Endometrial microvascular endothelial cells (primary cell): ENCODE data around the gene CENPX. TPM values are rescaled to one million over a fixed set of nuclear protein-coding genes. Genes with fewer than 3 reads are reported as not detected.

Experiments
- in situ Hi-C: cut with HindIII; loops from 2 replicates; pipeline ENCODE4 v1.10.0; 2017; ENCODE audit warnings: low sequenced_read_pairs, low pct_unique_long_range_greater_than_20kb; ENCODE audit errors: inconsistent ontology term
- total RNA-seq: library from RNA; depleted of rRNA; stranded (reverse); fragments of >200 nt; gene quantifications from one replicate; pipeline ENCODE4 v1.2.3, GENCODE V29; 2015; ENCODE audit errors: inconsistent ontology term

Gene CENPX
- total RNA-seq, 1 donor from 2014 or later: 159 TPM

- in situ Hi-C loops: no loop called here
Observed at GRCh38 chr17:81968850-81969812, 53.5 kb downstream of the CENPX start.

Other genes with a start within 250 kb of the CENPX start
- gene GCGR, start 218.7 kb downstream of the CENPX start, total RNA-seq: not detected
- 97.0 TPM for gene MCRIP1, start 189.6 kb downstream of the CENPX start, total RNA-seq
- gene PPP1R27, start 187.8 kb downstream of the CENPX start, total RNA-seq: not detected
- gene P4HB, start 162.3 kb downstream of the CENPX start, total RNA-seq: 1,412 TPM
- 471 TPM for gene ARHGDIA, start 151.5 kb downstream of the CENPX start, total RNA-seq
- 284 TPM for gene ALYREF, start 131.3 kb downstream of the CENPX start, total RNA-seq
- gene ANAPC11, start 131.2 kb downstream of the CENPX start, total RNA-seq: 166 TPM
- not detected for gene NPB, start 120.6 kb downstream of the CENPX start, total RNA-seq
- 41.0 TPM for gene PCYT2, start 111.5 kb downstream of the CENPX start, total RNA-seq
- 14.3 TPM for gene SIRT7, start 104.7 kb downstream of the CENPX start, total RNA-seq
- gene MAFG, start 95.1 kb downstream of the CENPX start, total RNA-seq: 21.0 TPM
- 60.9 TPM for gene PYCR1, start 85.6 kb downstream of the CENPX start, total RNA-seq
- gene MYADML2, start 75.6 kb downstream of the CENPX start, total RNA-seq: not detected
- not detected for gene NOTUM, start 61.7 kb downstream of the CENPX start, total RNA-seq
- 12.2 TPM for gene ASPSCR1, start 45.2 kb downstream of the CENPX start, total RNA-seq
- 23.0 TPM for gene LRRC45, start 427 bp upstream of the CENPX start, total RNA-seq
- 30.2 TPM for gene RAC3, start 8.8 kb upstream of the CENPX start, total RNA-seq
- 133 TPM for gene DCXR, start 14.8 kb upstream of the CENPX start, total RNA-seq
- 36.0 TPM for gene RFNG, start 28.9 kb upstream of the CENPX start, total RNA-seq
- 140 TPM for gene GPS1, start 29.0 kb upstream of the CENPX start, total RNA-seq
- 70.0 TPM for gene DUS1L, start 42.9 kb upstream of the CENPX start, total RNA-seq
- gene FASN, start 75.4 kb upstream of the CENPX start, total RNA-seq: 76.7 TPM
- 3.1 TPM for gene CCDC57, start 190.0 kb upstream of the CENPX start, total RNA-seq
- gene SLC16A3, start 206.2 kb upstream of the CENPX start, total RNA-seq: 345 TPM